OCI-LY7 (cell line): ENCODE data around the gene ETS2.
"Not testable (repeated sequence)": the region's sequence is repeated elsewhere in the genome, so short reads cannot be mapped to it uniquely, and the experiment has no call there.

Experiments used
- EZH2phosphoT487 ChIP-seq: fragments of 200-600 bp; sonication (generic); IDR thresholded peaks from 2 replicates; pipeline ENCODE4 v1.6.1; 2018; ENCODE audit warnings: low read depth, borderline replicate concordance, mild to moderate bottlenecking, mixed run types, antibody characterized with exemption, low read length, moderate library complexity, mixed read lengths
- TF ChIP-seq, protein P1 (sequence below): fragments of 200-600 bp; sonication (generic); conservative IDR thresholded peaks from 2 replicates; pipeline ENCODE4 v1.5.1; 2014; ENCODE audit warnings: mild to moderate bottlenecking, antibody characterized with exemption, low read length, moderate library complexity, mixed read lengths

DNA sequence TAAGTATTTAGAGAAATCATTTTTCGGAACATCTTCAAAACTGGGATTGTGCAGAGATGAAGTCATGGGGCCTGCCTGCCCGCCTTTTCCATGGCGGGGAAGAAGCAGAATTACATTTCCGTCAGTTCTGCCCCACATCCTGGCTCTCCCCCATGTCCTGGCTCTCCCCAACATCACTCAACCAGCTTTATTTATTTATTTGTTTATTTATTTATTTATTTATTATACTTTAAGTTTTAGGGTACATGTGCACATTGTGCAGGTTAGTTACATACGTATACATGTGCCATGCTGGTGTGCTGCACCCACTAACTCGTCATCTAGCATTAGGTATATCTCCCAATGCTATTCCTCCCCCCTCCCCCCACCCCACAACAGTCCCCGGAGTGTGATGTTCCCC lies 22.4 kb downstream of the ETS2 start:
- TF ChIP-seq, protein P1, sequence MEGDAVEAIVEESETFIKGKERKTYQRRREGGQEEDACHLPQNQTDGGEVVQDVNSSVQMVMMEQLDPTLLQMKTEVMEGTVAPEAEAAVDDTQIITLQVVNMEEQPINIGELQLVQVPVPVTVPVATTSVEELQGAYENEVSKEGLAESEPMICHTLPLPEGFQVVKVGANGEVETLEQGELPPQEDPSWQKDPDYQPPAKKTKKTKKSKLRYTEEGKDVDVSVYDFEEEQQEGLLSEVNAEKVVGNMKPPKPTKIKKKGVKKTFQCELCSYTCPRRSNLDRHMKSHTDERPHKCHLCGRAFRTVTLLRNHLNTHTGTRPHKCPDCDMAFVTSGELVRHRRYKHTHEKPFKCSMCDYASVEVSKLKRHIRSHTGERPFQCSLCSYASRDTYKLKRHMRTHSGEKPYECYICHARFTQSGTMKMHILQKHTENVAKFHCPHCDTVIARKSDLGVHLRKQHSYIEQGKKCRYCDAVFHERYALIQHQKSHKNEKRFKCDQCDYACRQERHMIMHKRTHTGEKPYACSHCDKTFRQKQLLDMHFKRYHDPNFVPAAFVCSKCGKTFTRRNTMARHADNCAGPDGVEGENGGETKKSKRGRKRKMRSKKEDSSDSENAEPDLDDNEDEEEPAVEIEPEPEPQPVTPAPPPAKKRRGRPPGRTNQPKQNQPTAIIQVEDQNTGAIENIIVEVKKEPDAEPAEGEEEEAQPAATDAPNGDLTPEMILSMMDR, result not testable (repeated sequence)
- not testable (repeated sequence) for TF ChIP-seq EZH2phosphoT487
